ENCODE results near the gene TNFRSF12A.

TNFRSF12A gene

GRCh38 chr16:3020247-3020603 is at the start of gene TNFRSF12A:
Gene TNFRSF12A, plus strand, starts transcription at chr16:3020368. Its CDS starts 30 bp downstream, at chr16:3020398.
- Histone ChIP-seq H3K27me3 (replicated peaks; ENCODE audit: control insufficient read depth, insufficient read depth, low read length) (peaks cover 13% of the 10 kb centered on the region), H3K9ac (ENCODE audit: low read length) (peak within 1 kb of the TSS; percentile 100), H3K9me3 (ENCODE audit: control insufficient read depth, low read length) (no peaks in the 10 kb centered on the region), H3K36me3 (ENCODE audit: control insufficient read depth, insufficient read depth, low read length, severe bottlenecking) (no peaks in the 10 kb centered on the region), H3K4me1 (ENCODE audit: control insufficient read depth, insufficient read depth, low read length) (peaks cover 23% of the 10 kb centered on the region), H3K4me3 (ENCODE audit: low read length) (peak within 1 kb of the TSS; percentile 96)
- peak; percentile 95 for DNase-seq (ENCODE audit: low read depth)

- H3K9ac ChIP-seq (ENCODE audit: low read length), result no peak overlapping the region
- DNase-seq (ENCODE audit: low read depth), result no peak
- H3K4me1 ChIP-seq (ENCODE audit: control insufficient read depth, insufficient read depth, low read length), result peaks cover 4% of the 10 kb centered on the region
- no peaks in the 10 kb centered on the region for H3K9me3 ChIP-seq (ENCODE audit: control insufficient read depth, low read length)
- peaks cover 18% of the 10 kb centered on the region for H3K27me3 ChIP-seq (replicated peaks; ENCODE audit: control insufficient read depth, insufficient read depth, low read length)
- peak overlapping the region; percentile 81 for H3K4me3 ChIP-seq (ENCODE audit: low read length)
- no peaks in the 10 kb centered on the region for H3K36me3 ChIP-seq (ENCODE audit: control insufficient read depth, insufficient read depth, low read length, severe bottlenecking)
These were observed 49.6 kb upstream of the TNFRSF12A start for GRCh38 chr16:2970563-2970962.

GRCh38 chr16:2971134-2971984 is 48.8 kb upstream of the TNFRSF12A start:
- no peak overlapping the region for H3K9ac ChIP-seq (ENCODE audit: low read length)
- H3K27me3 ChIP-seq (replicated peaks; ENCODE audit: control insufficient read depth, insufficient read depth, low read length), result peaks cover 10% of the 10 kb centered on the region
- peaks cover 4% of the 10 kb centered on the region for H3K4me1 ChIP-seq (ENCODE audit: control insufficient read depth, insufficient read depth, low read length)
- H3K36me3 ChIP-seq (ENCODE audit: control insufficient read depth, insufficient read depth, low read length, severe bottlenecking), result no peaks in the 10 kb centered on the region
- H3K4me3 ChIP-seq (ENCODE audit: low read length), result no peak overlapping the region
- DNase-seq (ENCODE audit: low read depth), result no peak
- no peaks in the 10 kb centered on the region for H3K9me3 ChIP-seq (ENCODE audit: control insufficient read depth, low read length)

- no peak overlapping the region for H3K4me3 ChIP-seq (ENCODE audit: low read length)
- no peaks in the 10 kb centered on the region for H3K36me3 ChIP-seq (ENCODE audit: control insufficient read depth, insufficient read depth, low read length, severe bottlenecking)
- no peak for DNase-seq (ENCODE audit: low read depth)
- peaks cover 4% of the 10 kb centered on the region for H3K4me1 ChIP-seq (ENCODE audit: control insufficient read depth, insufficient read depth, low read length)
- no peaks in the 10 kb centered on the region for H3K9me3 ChIP-seq (ENCODE audit: control insufficient read depth, low read length)
- peaks cover 10% of the 10 kb centered on the region for H3K27me3 ChIP-seq (replicated peaks; ENCODE audit: control insufficient read depth, insufficient read depth, low read length)
- no peak overlapping the region for H3K9ac ChIP-seq (ENCODE audit: low read length)
These were observed 48.0 kb upstream of the TNFRSF12A start for GRCh38 chr16:2971985-2972784.

GRCh38 chr16:2973093-2973492 is 47.1 kb upstream of the TNFRSF12A start:
- no peaks in the 10 kb centered on the region for H3K36me3 ChIP-seq (ENCODE audit: control insufficient read depth, insufficient read depth, low read length, severe bottlenecking)
- no peak for DNase-seq (ENCODE audit: low read depth)
- peaks cover 4% of the 10 kb centered on the region for H3K4me1 ChIP-seq (ENCODE audit: control insufficient read depth, insufficient read depth, low read length)
- no peak overlapping the region for H3K4me3 ChIP-seq (ENCODE audit: low read length)
- no peak overlapping the region for H3K9ac ChIP-seq (ENCODE audit: low read length)
- peaks cover 5% of the 10 kb centered on the region for H3K27me3 ChIP-seq (replicated peaks; ENCODE audit: control insufficient read depth, insufficient read depth, low read length)
- no peaks in the 10 kb centered on the region for H3K9me3 ChIP-seq (ENCODE audit: control insufficient read depth, low read length)

- no peak overlapping the region for H3K9ac ChIP-seq (ENCODE audit: low read length)
- H3K9me3 ChIP-seq (ENCODE audit: control insufficient read depth, low read length), result no peaks in the 10 kb centered on the region
- H3K4me3 ChIP-seq (ENCODE audit: low read length), result no peak overlapping the region
- no peak for DNase-seq (ENCODE audit: low read depth)
- H3K4me1 ChIP-seq (ENCODE audit: control insufficient read depth, insufficient read depth, low read length), result peaks cover 4% of the 10 kb centered on the region
- no peaks in the 10 kb centered on the region for H3K27me3 ChIP-seq (replicated peaks; ENCODE audit: control insufficient read depth, insufficient read depth, low read length)
- H3K36me3 ChIP-seq (ENCODE audit: control insufficient read depth, insufficient read depth, low read length, severe bottlenecking), result no peaks in the 10 kb centered on the region
These were observed 46.4 kb upstream of the TNFRSF12A start for GRCh38 chr16:2973605-2974318.

GRCh38 chr16:2974319-2975056 is 45.7 kb upstream of the TNFRSF12A start:
- Histone ChIP-seq H3K9ac (ENCODE audit: low read length) (no peak overlapping the region), H3K4me3 (ENCODE audit: low read length) (no peak overlapping the region), H3K9me3 (ENCODE audit: control insufficient read depth, low read length) (no peaks in the 10 kb centered on the region), H3K36me3 (ENCODE audit: control insufficient read depth, insufficient read depth, low read length, severe bottlenecking) (no peaks in the 10 kb centered on the region), H3K27me3 (replicated peaks; ENCODE audit: control insufficient read depth, insufficient read depth, low read length) (no peaks in the 10 kb centered on the region), H3K4me1 (ENCODE audit: control insufficient read depth, insufficient read depth, low read length) (peaks cover 4% of the 10 kb centered on the region)
- no peak for DNase-seq (ENCODE audit: low read depth)

GRCh38 chr16:2975161-2975795 is 44.9 kb upstream of the TNFRSF12A start:
- Histone ChIP-seq H3K27me3 (replicated peaks; ENCODE audit: control insufficient read depth, insufficient read depth, low read length) (no peaks in the 10 kb centered on the region), H3K36me3 (ENCODE audit: control insufficient read depth, insufficient read depth, low read length, severe bottlenecking) (no peaks in the 10 kb centered on the region), H3K4me3 (ENCODE audit: low read length) (no peak overlapping the region), H3K9me3 (ENCODE audit: control insufficient read depth, low read length) (no peaks in the 10 kb centered on the region), H3K9ac (ENCODE audit: low read length) (no peak overlapping the region), H3K4me1 (ENCODE audit: control insufficient read depth, insufficient read depth, low read length) (no peaks in the 10 kb centered on the region)
- no peak for DNase-seq (ENCODE audit: low read depth)

GRCh38 chr16:2976201-2976600 is 44.0 kb upstream of the TNFRSF12A start:
- H3K4me1 ChIP-seq (ENCODE audit: control insufficient read depth, insufficient read depth, low read length), result peaks cover 6% of the 10 kb centered on the region
- no peak for DNase-seq (ENCODE audit: low read depth)
- no peaks in the 10 kb centered on the region for H3K27me3 ChIP-seq (replicated peaks; ENCODE audit: control insufficient read depth, insufficient read depth, low read length)
- H3K4me3 ChIP-seq (ENCODE audit: low read length), result no peak overlapping the region
- H3K9ac ChIP-seq (ENCODE audit: low read length), result no peak overlapping the region
- H3K36me3 ChIP-seq (ENCODE audit: control insufficient read depth, insufficient read depth, low read length, severe bottlenecking), result no peaks in the 10 kb centered on the region
- no peaks in the 10 kb centered on the region for H3K9me3 ChIP-seq (ENCODE audit: control insufficient read depth, low read length)

- H3K27me3 ChIP-seq (replicated peaks; ENCODE audit: control insufficient read depth, insufficient read depth, low read length), result no peaks in the 10 kb centered on the region
- H3K9ac ChIP-seq (ENCODE audit: low read length), result no peak overlapping the region
- H3K9me3 ChIP-seq (ENCODE audit: control insufficient read depth, low read length), result no peaks in the 10 kb centered on the region
- H3K36me3 ChIP-seq (ENCODE audit: control insufficient read depth, insufficient read depth, low read length, severe bottlenecking), result no peaks in the 10 kb centered on the region
- no peak overlapping the region for H3K4me3 ChIP-seq (ENCODE audit: low read length)
- DNase-seq (ENCODE audit: low read depth), result no peak
- H3K4me1 ChIP-seq (ENCODE audit: control insufficient read depth, insufficient read depth, low read length), result peaks cover 6% of the 10 kb centered on the region
These were observed 43.5 kb upstream of the TNFRSF12A start for GRCh38 chr16:2976673-2977072.

All from adipocyte (in vitro differentiated cells).